Measurements from ENCODE around the gene C1RL.

C1RL gene

GRCh38 chr12:7139200-7139599 is 30.2 kb upstream of the C1RL start:
- in situ Hi-C loops (cut with HindIII; ENCODE audit: low sequenced_read_pairs), result no loop called here

- in situ Hi-C loops (cut with HindIII; ENCODE audit: low sequenced_read_pairs), result no loop called here
Measured at GRCh38 chr12:7137908-7138307, 28.9 kb upstream of the C1RL start.

GRCh38 chr12:7136676-7137075 is 27.7 kb upstream of the C1RL start:
- in situ Hi-C loops (cut with HindIII; ENCODE audit: low sequenced_read_pairs), result no loop called here

GRCh38 chr12:7136071-7136470 is 27.1 kb upstream of the C1RL start:
- in situ Hi-C loops (cut with HindIII; ENCODE audit: low sequenced_read_pairs), result no loop called here

- in situ Hi-C loops (cut with HindIII; ENCODE audit: low sequenced_read_pairs), result no loop called here
Measured at GRCh38 chr12:7134396-7135166, 25.6 kb upstream of the C1RL start.

GRCh38 chr12:7131502-7131866 is 22.5 kb upstream of the C1RL start:
- in situ Hi-C loops (cut with HindIII; ENCODE audit: low sequenced_read_pairs), result no loop called here

GRCh38 chr12:7130701-7131501 is 21.9 kb upstream of the C1RL start:
- in situ Hi-C loops (cut with HindIII; ENCODE audit: low sequenced_read_pairs), result no loop called here

- in situ Hi-C loops (cut with HindIII; ENCODE audit: low sequenced_read_pairs), result no loop called here
Measured at GRCh38 chr12:7129872-7130691, 21.1 kb upstream of the C1RL start, which contains the start of gene CLSTN3. Gene CLSTN3 (plus strand): TSS chr12:7130371. CDS start chr12:7130649, 278 bp downstream.

- in situ Hi-C loops (cut with HindIII; ENCODE audit: low sequenced_read_pairs), result no loop called here
Measured at GRCh38 chr12:7129287-7129871, 20.4 kb upstream of the C1RL start.

GRCh38 chr12:7128681-7129286 is 19.8 kb upstream of the C1RL start, which contains the start of gene RBP5:
Gene RBP5 (minus strand): TSS chr12:7128889. CDS start chr12:7128775, 114 bp downstream.
- in situ Hi-C loops (cut with HindIII; ENCODE audit: low sequenced_read_pairs), result no loop called here

- in situ Hi-C loops (cut with HindIII; ENCODE audit: low sequenced_read_pairs), result no loop called here
Measured at GRCh38 chr12:7127916-7128626, 19.1 kb upstream of the C1RL start.

- in situ Hi-C loops (cut with HindIII; ENCODE audit: low sequenced_read_pairs), result no loop called here
Measured at GRCh38 chr12:7125632-7126227, 16.7 kb upstream of the C1RL start.

- in situ Hi-C loops (cut with HindIII; ENCODE audit: low sequenced_read_pairs), result no loop called here
Measured at GRCh38 chr12:7123806-7124522, 14.9 kb upstream of the C1RL start.

- in situ Hi-C loops (cut with HindIII; ENCODE audit: low sequenced_read_pairs), result no loop called here
Measured at GRCh38 chr12:7122811-7123769, 14.1 kb upstream of the C1RL start.

GRCh38 chr12:7121324-7121723 is 12.3 kb upstream of the C1RL start:
- in situ Hi-C loops (cut with HindIII; ENCODE audit: low sequenced_read_pairs), result no loop called here

GRCh38 chr12:7120166-7120565 is 11.2 kb upstream of the C1RL start:
- in situ Hi-C loops (cut with HindIII; ENCODE audit: low sequenced_read_pairs), result no loop called here

GRCh38 chr12:7118881-7119280 is 9.9 kb upstream of the C1RL start:
- in situ Hi-C loops (cut with HindIII; ENCODE audit: low sequenced_read_pairs), result no loop called here

GRCh38 chr12:7117670-7118069 is 8.7 kb upstream of the C1RL start:
- in situ Hi-C loops (cut with HindIII; ENCODE audit: low sequenced_read_pairs), result no loop called here
